Esophagus mucosa (tissue), 1 donor: ENCODE measurements around the gene OR6C4. TPM values are rescaled to one million over a fixed set of nuclear protein-coding genes. Genes with fewer than 3 reads are reported as not detected.
"Not testable (repeated sequence)": the region's sequence is repeated elsewhere in the genome, so short reads cannot be mapped to it uniquely, and the experiment has no call there.

Source experiments
- ATAC-seq: fragments of 200-7000 bp; cut with Tn5 transposase; one replicate; pipeline ENCODE4 v1.9.1; 2020
- total RNA-seq: library from RNA; stranded (reverse); gene quantifications from one replicate; pipeline ENCODE4 v1.2.4, GENCODE V29; 2023
- donor health status: DM: yes; HTN: yes; CAD: no.

OR6C4 gene
- not detected for total RNA-seq

DNA sequence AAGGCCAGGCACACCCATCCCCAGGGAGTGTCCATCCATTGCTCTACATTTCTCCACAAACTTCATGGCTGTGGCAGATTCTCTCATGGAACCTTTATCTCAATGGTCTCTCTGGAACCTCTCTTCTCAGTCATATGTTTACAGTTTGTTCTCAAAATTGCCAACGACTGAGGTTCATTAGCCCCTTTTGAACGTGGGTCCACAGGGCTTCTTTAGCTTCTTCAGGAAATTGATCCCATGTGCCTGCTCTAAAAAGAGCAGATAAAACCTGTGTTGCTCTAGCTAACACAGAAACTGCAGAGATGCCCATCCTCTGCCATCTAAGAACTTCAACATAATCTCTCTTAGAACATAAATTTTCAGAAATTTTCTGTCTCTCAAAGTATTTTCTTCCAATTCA is at the start of gene OR6C4:
Gene OR6C4, plus strand, starts transcription at position 301 of the 400 bp plus-strand sequence. CDS start 1,625 bp downstream, outside the sequence.
- no peak for ATAC-seq

DNA sequence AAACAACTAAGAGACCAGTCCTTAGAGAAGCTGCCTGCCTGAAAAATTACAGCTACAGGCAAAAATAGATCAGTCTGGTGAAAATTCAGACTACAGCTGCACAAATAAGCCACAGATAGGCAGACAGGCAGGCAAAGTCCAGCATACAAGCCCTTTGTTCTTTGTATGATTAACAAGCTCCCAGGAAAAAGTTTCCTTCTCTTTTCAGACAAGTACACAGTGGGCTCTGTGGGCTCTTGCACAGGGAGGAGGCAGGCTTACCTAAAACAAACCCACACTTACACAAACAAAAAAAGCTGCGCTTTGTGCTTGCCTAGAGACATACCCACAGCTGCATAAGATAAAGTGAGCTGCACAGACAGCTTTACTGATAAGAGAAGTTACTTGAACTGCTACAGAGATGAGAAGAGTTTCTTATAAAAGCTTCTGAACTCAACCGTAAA is 49.6 kb upstream of the OR6C4 start:
- ATAC-seq: no peak

DNA sequence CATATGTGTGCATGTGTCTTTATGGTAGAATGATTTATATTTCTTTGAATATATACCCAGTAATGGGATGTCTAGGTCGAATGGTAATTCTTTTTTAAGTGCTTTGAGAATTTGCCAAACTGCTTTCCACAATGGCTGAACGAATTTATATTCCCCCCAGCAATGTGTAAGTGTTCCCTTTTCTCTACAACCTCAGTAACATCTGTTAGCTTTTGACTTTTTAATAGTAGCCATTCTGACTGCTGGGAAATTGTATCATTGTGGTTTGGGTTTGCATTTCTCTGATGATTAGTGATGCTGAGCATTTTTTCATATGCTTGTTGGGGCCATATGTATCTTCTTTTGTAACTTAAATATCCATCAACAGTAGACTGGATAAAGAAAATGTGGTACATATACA is 47.8 kb upstream of the OR6C4 start:
- ATAC-seq: no peak

DNA sequence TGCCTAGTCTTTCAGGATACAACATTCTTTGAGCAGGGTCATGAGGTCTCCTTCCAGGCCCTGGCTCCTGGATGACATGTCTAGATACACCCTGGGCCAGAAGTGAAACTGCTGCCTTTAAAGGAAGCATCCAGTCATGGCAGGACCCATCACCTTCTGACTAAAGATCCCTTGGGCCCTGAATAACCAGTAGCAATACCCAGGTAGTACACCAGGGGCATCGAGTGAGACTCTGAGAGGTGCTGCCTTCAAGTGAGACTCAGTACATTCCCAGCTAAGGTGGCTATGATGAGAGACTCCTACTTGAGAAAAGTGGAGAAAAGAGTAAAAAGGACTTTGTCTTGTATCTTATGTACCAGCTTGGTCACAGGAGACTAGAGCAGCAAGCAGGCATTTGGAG is 33.7 kb upstream of the OR6C4 start:
- no peak for ATAC-seq

DNA sequence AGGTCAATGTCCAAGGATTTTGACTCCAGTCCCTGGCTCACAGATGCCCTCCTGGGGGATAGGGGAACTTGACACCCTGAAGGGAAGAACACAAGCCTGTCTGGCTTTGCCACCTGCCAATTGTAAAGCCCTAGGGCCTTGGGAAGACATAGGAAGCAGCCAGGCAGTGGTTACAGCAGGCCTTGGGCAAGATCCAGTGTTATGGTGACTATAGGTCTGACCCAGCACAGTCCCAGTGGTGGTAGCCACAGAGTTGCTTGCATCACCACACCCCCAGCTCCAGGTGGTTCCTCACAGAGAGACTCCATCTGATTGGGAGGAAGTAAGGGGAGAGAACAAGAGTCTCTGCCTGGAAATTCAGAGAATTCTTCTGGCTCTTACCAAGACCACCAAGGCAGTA is 33.0 kb upstream of the OR6C4 start:
- ATAC-seq: no peak

DNA sequence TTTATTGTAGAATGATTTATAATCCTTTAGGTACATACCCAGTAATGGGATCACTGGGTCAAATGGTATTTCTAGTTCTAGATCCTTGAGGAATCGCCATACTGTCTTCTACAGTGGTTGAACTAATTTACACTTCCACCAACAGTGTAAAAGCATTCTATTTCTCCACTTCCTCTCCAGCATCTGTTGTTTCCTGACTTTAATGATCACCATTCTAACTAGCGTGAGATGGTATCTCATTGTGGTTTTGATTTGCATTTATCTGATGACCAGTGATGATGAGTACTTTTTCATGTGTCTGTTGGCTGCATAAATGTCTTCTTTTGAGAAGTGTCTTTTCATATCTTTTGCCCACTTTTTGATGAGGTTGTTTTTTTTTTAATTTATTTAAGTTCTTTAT is 1.2 kb upstream of the OR6C4 start:
- ATAC-seq: not testable (repeated sequence)

DNA sequence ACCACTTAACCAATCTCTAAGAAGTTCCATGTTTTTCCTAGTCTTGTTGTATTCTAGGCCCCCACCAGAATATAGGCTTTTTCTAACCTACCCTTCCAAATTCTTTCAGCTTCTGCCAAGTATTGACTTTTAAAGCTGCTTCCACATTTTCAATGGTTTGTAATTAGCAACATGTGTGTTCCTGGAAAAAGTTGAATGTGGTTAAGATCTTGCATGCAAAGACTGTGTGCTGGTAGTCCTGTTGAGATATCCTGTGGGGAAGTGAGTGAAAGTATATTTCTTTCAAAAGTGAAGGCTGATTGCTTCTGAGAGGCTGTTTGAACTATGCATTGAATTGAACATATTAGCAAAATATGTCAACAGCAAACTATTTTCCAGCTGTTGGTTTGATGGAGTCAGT is 646 bp upstream of the OR6C4 start:
- no peak for ATAC-seq

DNA sequence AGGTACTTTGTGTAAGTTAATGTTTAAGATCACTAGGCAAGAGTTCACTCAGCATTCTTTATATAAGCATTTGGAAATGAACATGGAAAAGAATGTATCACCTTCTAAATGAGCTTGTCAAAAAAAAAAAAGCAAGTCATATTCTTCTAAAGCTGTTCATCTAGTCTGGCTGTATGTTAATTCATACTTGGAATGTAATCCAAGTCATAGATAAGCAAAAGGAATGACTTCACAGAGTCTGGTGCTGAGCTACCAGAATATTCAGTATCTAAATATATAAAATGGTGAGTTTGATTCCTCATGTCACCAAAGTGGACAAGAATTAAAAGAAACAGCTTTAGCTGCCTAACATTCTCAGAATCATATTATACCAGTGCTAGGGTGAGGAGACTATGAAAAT is 4.9 kb downstream of the OR6C4 start:
- no peak for ATAC-seq

DNA sequence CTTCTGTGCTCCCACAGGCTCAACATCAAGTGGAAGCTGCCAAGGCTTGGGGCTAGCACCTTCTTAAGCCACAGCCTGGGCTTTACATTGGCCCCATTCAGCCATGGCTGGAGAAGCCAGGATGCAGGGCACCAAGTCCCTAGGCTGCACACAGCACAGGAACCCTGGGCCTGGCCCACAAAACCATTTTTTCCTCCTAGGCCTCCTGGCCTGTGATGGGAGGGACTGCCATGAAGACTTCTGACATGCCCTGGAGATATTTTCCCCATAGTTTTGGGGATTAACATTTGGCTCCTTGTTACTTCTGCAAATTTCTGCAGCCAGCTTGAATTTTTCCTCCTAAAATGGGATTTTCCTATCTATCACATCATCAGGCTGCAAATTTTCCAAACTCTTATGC is 20.7 kb downstream of the OR6C4 start:
- ATAC-seq: not testable (repeated sequence)

DNA sequence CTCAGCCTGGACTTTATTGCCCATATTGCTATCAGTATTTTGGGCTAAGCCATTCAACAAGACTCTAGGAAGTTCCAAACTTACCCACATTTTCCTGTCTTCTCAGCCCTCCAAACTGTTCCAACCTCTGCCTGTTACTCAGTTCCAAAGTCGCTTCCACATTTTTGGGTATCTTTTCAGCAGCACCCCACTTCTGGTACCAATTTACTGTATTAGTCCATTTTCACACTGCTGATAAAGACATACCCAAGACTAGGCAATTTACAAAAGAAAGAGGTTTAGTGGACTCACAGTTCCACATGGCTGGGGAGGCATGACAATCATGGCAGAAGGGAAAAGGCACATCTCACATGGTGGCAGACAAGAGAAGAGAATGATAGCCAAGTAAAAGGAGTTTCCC is 21.3 kb downstream of the OR6C4 start:
- not testable (repeated sequence) for ATAC-seq

DNA sequence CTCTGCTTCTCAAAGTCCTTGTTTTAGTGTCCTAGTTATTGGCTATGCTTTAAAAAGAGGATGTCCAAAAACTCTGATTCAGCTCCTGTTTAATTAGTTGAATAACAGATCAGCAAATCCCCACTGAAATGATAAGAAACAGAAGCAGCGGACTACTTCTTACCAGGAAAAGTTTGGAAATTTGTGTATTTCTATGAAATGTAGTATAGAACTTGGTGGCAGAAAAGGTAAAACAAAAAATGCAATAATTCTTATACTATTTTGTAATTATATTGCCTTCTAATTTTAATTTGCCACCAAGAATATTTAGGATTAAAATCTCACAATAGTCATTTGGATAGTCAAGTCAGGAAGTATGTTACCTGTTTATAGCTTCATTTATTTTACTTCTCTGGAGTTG is 22.8 kb downstream of the OR6C4 start, which contains the start of gene OR2AP1:
Gene OR2AP1, plus strand, starts transcription at position 301 of the 400 bp plus-strand sequence. CDS start 1,947 bp downstream, outside the sequence.
- no peak for ATAC-seq

DNA sequence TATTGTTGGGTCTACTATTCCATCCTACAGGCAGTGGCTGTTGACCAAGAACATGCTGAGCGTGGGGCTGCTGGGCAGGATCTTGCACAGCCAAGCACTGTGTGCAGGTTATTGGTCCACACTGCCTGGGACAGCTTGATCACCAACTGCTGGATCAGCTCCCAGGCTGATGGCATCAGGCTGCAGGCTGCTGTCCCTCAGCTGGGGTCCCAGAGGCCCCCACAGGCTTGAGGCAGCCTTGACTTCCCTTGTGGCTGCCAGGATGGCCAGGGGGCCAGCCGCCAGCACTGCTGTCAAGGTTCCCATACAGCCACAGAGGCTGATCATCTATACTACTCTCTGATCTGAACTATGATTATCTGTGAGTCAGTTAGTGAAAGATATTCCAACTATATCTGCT is 32.7 kb downstream of the OR6C4 start:
- ATAC-seq: no peak

DNA sequence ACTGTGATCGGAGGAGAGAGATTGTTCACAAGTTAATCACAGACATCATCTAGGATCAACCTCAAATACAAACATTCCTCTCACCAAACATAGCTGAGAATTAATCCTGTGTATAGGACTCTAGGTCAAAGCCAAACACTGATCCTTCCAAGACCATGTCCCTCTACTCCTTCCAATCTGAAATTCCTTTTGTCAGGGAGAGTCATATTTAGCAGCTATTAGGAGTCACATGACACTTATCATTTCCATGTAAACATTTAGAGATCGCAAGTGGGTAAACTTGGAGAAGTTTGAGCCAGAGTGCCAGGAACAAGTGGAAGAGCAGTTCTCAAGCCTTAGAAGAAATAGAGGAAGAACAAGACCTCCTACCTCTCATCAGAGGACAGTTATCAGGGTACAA is 36.4 kb downstream of the OR6C4 start:
- ATAC-seq: no peak

DNA sequence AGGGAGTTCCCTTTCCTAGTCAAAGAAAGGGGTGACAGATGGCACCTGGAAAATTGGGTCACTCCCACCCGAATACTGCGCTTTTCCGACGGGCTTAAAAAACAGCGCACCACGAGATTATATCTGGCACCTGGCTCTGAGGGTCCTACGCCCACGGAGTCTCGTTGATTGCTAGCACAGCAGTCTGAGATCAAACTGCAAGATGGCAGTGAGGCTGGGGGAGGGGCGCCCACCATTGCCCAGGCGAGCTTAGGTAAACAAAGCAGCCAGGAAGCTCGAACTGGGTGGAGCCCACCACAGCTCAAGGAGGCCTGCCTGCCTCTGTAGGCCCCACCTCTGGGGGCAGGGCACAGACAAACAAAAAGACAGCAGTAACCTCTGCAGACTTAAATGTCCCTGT is 40.8 kb downstream of the OR6C4 start:
- not testable (repeated sequence) for ATAC-seq

Other genes with a start within 250 kb of the OR6C4 start
- gene OR6C1, start 235.3 kb upstream of the OR6C4 start, total RNA-seq: not detected
- gene OR6C3, start 218.9 kb upstream of the OR6C4 start, total RNA-seq: not detected
- not detected for gene OR6C75, start 186.6 kb upstream of the OR6C4 start, total RNA-seq
- not detected for gene OR6C65, start 149.1 kb upstream of the OR6C4 start, total RNA-seq
- not detected for gene OR6C76, start 123.3 kb upstream of the OR6C4 start, total RNA-seq
- 0.12 TPM for gene OR6C2, start 105.5 kb upstream of the OR6C4 start, total RNA-seq
- gene OR6C70, start 79.5 kb upstream of the OR6C4 start, total RNA-seq: not detected
- gene OR6C68, start 57.2 kb upstream of the OR6C4 start, total RNA-seq: not detected
- gene OR2AP1, start 22.9 kb downstream of the OR6C4 start, total RNA-seq: not detected
- not detected for gene OR10P1, start 87.3 kb downstream of the OR6C4 start, total RNA-seq
- gene ITGA7, start 158.3 kb downstream of the OR6C4 start, total RNA-seq: 6.7 TPM
- 109 TPM for gene BLOC1S1, start 166.4 kb downstream of the OR6C4 start, total RNA-seq
- gene RDH5, start 170.8 kb downstream of the OR6C4 start, total RNA-seq: 0.92 TPM
- gene CD63, start 179.4 kb downstream of the OR6C4 start, total RNA-seq: 253 TPM
- gene GDF11, start 193.5 kb downstream of the OR6C4 start, total RNA-seq: 1.2 TPM